ENCODE results near the gene SRRT.
"Not testable (repeated sequence)": the region's sequence is repeated elsewhere in the genome, so short reads cannot be mapped to it uniquely, and the experiment has no call there.

SRRT gene

GRCh38 chr7:100854899-100855298, 20.0 kb upstream of the SRRT start:
- not testable (repeated sequence) for DNase-seq

GRCh38 chr7:100855515-100855914, 19.4 kb upstream of the SRRT start:
- no peak for DNase-seq

- no peak for DNase-seq
Observed at GRCh38 chr7:100856871-100857282, 18.0 kb upstream of the SRRT start.

GRCh38 chr7:100859856-100860255, 15.0 kb upstream of the SRRT start:
- no peak for DNase-seq

GRCh38 chr7:100860702-100861615, 13.9 kb upstream of the SRRT start:
- no peak for DNase-seq

- no peak for DNase-seq
Observed at GRCh38 chr7:100861616-100861985, 13.3 kb upstream of the SRRT start.

GRCh38 chr7:100863406-100863950, 11.4 kb upstream of the SRRT start:
- no peak for DNase-seq

- DNase-seq: no peak
Observed at GRCh38 chr7:100864263-100864845, 10.5 kb upstream of the SRRT start.

GRCh38 chr7:100865372-100865911, 9.5 kb upstream of the SRRT start:
- no peak for DNase-seq

GRCh38 chr7:100865938-100866728, 8.8 kb upstream of the SRRT start:
- peak; percentile 51 for DNase-seq

- no peak for DNase-seq
Observed at GRCh38 chr7:100866729-100867039, 8.2 kb upstream of the SRRT start.

GRCh38 chr7:100867040-100867775, 7.7 kb upstream of the SRRT start, which contains the start of gene TRIP6:
TRIP6 (plus strand) TSS chr7:100867387; CDS start chr7:100867498, 111 bp downstream.
- no peak for DNase-seq

- no peak for DNase-seq
Observed at GRCh38 chr7:100867776-100868485, 7.0 kb upstream of the SRRT start.

- DNase-seq: no peak
Observed at GRCh38 chr7:100873599-100874299, 1.2 kb upstream of the SRRT start.

- DNase-seq: no peak
Observed at GRCh38 chr7:100874300-100874576, 665 bp upstream of the SRRT start.

- DNase-seq: no peak
Observed at GRCh38 chr7:100875356-100875751, 451 bp downstream of the SRRT start.

- no peak for DNase-seq
Observed at GRCh38 chr7:100878013-100878412, 3.1 kb downstream of the SRRT start.

GRCh38 chr7:100878685-100879084, 3.8 kb downstream of the SRRT start:
- no peak for DNase-seq

- no peak for DNase-seq
Observed at GRCh38 chr7:100879685-100880261, 4.9 kb downstream of the SRRT start.

- no peak for DNase-seq
Observed at GRCh38 chr7:100880645-100881044, 5.7 kb downstream of the SRRT start.

- DNase-seq: no peak
Observed at GRCh38 chr7:100881136-100881535, 6.2 kb downstream of the SRRT start.
